Esophagus muscularis mucosa (tissue), 3 donors: ENCODE measurements around the gene PTPN20.

Experiments used
- POLR2A ChIP-seq: fragments of 450-650 bp; IDR thresholded peaks from one replicate; pipeline ENCODE4 v1.6.1; 2017; ENCODE audit warnings: antibody characterized with exemption, moderate library complexity, mild to moderate bottlenecking, low read depth
- POLR2AphosphoS5 ChIP-seq, 2 donors: sonication (generic); formaldehyde crosslinking; IDR thresholded peaks; one replicate each; pipeline ENCODE4 v1.6.1; 2017; ENCODE audit warnings: antibody characterized with exemption in 2 of 2
- TF ChIP-seq, protein P1 (sequence below), 3 experiments: fragments of 200-600 bp in 2 of 3; fragments of 450-650 bp in 1 of 3; sonication (generic) in 2 of 3; IDR thresholded peaks; one replicate each; pipeline ENCODE4 v1.5.1; 2017 to 2019; ENCODE audit warnings: antibody characterized with exemption in 3 of 3, mild to moderate bottlenecking in 2 of 3, moderate library complexity in 1 of 3

DNA sequence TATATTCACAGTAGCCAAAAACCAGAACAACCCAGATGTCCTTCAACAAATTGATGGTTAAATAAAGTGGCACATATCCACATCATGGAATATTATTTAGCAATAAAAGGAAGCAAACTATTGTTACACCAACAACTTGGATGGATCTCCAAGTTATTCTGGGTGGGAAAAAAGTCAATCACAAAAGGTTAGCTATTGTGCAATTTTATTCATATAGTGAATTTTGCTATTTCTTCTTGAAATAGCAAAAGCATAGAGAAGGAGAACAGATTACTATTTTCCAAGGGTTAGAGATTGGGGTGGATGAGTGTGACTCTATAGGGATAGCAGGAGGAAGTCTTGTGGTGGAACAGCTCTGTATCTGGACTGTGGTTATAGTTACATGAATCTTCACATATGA lies 87.0 kb downstream of the PTPN20 start:
- TF ChIP-seq POLR2AphosphoS5 (IDR thresholded peaks at IDR 0.05) (no peak), POLR2A (no peak)
- TF ChIP-seq, protein P1, sequence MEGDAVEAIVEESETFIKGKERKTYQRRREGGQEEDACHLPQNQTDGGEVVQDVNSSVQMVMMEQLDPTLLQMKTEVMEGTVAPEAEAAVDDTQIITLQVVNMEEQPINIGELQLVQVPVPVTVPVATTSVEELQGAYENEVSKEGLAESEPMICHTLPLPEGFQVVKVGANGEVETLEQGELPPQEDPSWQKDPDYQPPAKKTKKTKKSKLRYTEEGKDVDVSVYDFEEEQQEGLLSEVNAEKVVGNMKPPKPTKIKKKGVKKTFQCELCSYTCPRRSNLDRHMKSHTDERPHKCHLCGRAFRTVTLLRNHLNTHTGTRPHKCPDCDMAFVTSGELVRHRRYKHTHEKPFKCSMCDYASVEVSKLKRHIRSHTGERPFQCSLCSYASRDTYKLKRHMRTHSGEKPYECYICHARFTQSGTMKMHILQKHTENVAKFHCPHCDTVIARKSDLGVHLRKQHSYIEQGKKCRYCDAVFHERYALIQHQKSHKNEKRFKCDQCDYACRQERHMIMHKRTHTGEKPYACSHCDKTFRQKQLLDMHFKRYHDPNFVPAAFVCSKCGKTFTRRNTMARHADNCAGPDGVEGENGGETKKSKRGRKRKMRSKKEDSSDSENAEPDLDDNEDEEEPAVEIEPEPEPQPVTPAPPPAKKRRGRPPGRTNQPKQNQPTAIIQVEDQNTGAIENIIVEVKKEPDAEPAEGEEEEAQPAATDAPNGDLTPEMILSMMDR (IDR thresholded peaks at IDR 0.05), result no peak
